Endodermal cell (in vitro differentiated cells): Measurements from ENCODE around the gene FKBP15. TPM values are rescaled to one million over a fixed set of nuclear protein-coding genes. Genes with fewer than 3 reads are reported as not detected.

Source experiments
- DNase-seq: peaks from one replicate; pipeline ENCODE4 v3.0.0-alpha.2; 2017
- H3K27ac ChIP-seq: 2 replicates; pipeline ENCODE4 v1.5.1; 2013; ENCODE audit warnings: mild to moderate bottlenecking, low read depth, low read length, moderate library complexity
- H3K27me3 ChIP-seq: 2 replicates; pipeline ENCODE4 v1.6.1; 2013; ENCODE audit warnings: mild to moderate bottlenecking, low read length, moderate library complexity; ENCODE audit not compliant: insufficient read depth, control insufficient read depth, poor library complexity, severe bottlenecking
- H3K36me3 ChIP-seq: 2 replicates; pipeline ENCODE4 v1.7.0; 2013; ENCODE audit warnings: mild to moderate bottlenecking, low read length, moderate library complexity; ENCODE audit not compliant: control insufficient read depth, insufficient read depth
- H3K4me1 ChIP-seq: one replicate; pipeline ENCODE4 v1.7.0; 2013; ENCODE audit warnings: low read length; ENCODE audit not compliant: control insufficient read depth, insufficient read depth
- H3K4me3 ChIP-seq: 2 replicates; pipeline ENCODE4 v1.5.1; 2013; ENCODE audit warnings: mild to moderate bottlenecking, low read length, moderate library complexity
- H3K9ac ChIP-seq: 2 replicates; pipeline ENCODE4 v1.6.1; 2013; ENCODE audit warnings: mild to moderate bottlenecking, low read length, moderate library complexity; ENCODE audit not compliant: poor library complexity, severe bottlenecking; ENCODE audit errors: extremely low read depth
- H3K9me3 ChIP-seq: 2 replicates; pipeline ENCODE4 v1.6.1; 2013; ENCODE audit warnings: mild to moderate bottlenecking, low read length, moderate library complexity; ENCODE audit not compliant: control insufficient read depth
- H3K27ac Mint-ChIP-seq: 2 replicates; pipeline ENCODE4 v1.8.0; 2020; ENCODE audit warnings: mixed read lengths
- H3K27me3 Mint-ChIP-seq: 2 replicates; pipeline ENCODE4 v1.8.0; 2021; ENCODE audit warnings: mild to moderate bottlenecking, mixed read lengths; ENCODE audit not compliant: insufficient read depth
- H3K36me3 Mint-ChIP-seq: 2 replicates; pipeline ENCODE4 v1.8.0; 2020; ENCODE audit warnings: low read depth, mixed read lengths
- H3K4me1 Mint-ChIP-seq: 2 replicates; pipeline ENCODE4 v1.8.0; 2020; ENCODE audit warnings: mixed read lengths
- H3K4me3 Mint-ChIP-seq: 2 replicates; pipeline ENCODE4 v1.8.0; 2020; ENCODE audit warnings: mild to moderate bottlenecking, moderate library complexity, mixed read lengths
- H3K9me3 Mint-ChIP-seq: 2 replicates; pipeline ENCODE4 v1.8.0; 2020; ENCODE audit warnings: mild to moderate bottlenecking, mixed read lengths
- WGBS, 2 experiments: methylation state at CpG; one replicate each; pipeline versions ENCODE4 v1.1.5 to v1.1.7; 2013; ENCODE audit warnings: missing lambda C conversion rate in 2 of 2, mixed read lengths in 1 of 2; ENCODE audit not compliant: insufficient coverage in 1 of 2, insufficient read length in 1 of 2; 5-methylcytosine and 5-hydroxymethylcytosine counted together
- total RNA-seq, 2 donors: library from RNA; stranded (reverse); fragmentation: NEBNext Ultra II Directional in 1 of 2; extraction: Animal tissue kit (Norgen Biotek cat#: 25700) in 1 of 2; gene quantifications; 2 replicates in 1 of 2; 3 replicates in 1 of 2; pipeline ENCODE4 v1.2.1, GENCODE V29; 2021
- TF ChIP-seq, protein P1 (sequence below): fragments of 200-600 bp; sonication (generic); conservative IDR thresholded peaks from 2 replicates; pipeline ENCODE4 v1.5.0; 2021; ENCODE audit warnings: antibody characterized with exemption, mild to moderate bottlenecking

The FKBP15 gene
- total RNA-seq, 2 donors from 2014 or later: 17.1 to 19.6 TPM

- TF ChIP-seq, protein P1, sequence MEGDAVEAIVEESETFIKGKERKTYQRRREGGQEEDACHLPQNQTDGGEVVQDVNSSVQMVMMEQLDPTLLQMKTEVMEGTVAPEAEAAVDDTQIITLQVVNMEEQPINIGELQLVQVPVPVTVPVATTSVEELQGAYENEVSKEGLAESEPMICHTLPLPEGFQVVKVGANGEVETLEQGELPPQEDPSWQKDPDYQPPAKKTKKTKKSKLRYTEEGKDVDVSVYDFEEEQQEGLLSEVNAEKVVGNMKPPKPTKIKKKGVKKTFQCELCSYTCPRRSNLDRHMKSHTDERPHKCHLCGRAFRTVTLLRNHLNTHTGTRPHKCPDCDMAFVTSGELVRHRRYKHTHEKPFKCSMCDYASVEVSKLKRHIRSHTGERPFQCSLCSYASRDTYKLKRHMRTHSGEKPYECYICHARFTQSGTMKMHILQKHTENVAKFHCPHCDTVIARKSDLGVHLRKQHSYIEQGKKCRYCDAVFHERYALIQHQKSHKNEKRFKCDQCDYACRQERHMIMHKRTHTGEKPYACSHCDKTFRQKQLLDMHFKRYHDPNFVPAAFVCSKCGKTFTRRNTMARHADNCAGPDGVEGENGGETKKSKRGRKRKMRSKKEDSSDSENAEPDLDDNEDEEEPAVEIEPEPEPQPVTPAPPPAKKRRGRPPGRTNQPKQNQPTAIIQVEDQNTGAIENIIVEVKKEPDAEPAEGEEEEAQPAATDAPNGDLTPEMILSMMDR: no peak
- H3K27me3 Mint-ChIP-seq: peaks cover 6% of the 10 kb centered on the region
- H3K4me3 Mint-ChIP-seq: no peak overlapping the region
- H3K27ac Mint-ChIP-seq: no peak overlapping the region
- H3K4me1 ChIP-seq: no peaks in the 10 kb centered on the region
- no peak overlapping the region for H3K9ac ChIP-seq
- H3K9me3 ChIP-seq: no peaks in the 10 kb centered on the region
- no peak overlapping the region for H3K27ac ChIP-seq
- no peaks in the 10 kb centered on the region for H3K36me3 Mint-ChIP-seq
- no peak for DNase-seq
- H3K9me3 Mint-ChIP-seq: peaks cover 28% of the 10 kb centered on the region
- H3K36me3 ChIP-seq: no peaks in the 10 kb centered on the region
- no peaks in the 10 kb centered on the region for H3K4me1 Mint-ChIP-seq
- WGBS, 2 experiments: 88 to 92% methylated on average over 4 to 5 of the region's 5 CpGs
- no peak overlapping the region for H3K4me3 ChIP-seq
- H3K27me3 ChIP-seq: peaks cover 26% of the 10 kb centered on the region
Observed at GRCh38 chr9:113139953-113140352, 81.1 kb downstream of the FKBP15 start.

DNA sequence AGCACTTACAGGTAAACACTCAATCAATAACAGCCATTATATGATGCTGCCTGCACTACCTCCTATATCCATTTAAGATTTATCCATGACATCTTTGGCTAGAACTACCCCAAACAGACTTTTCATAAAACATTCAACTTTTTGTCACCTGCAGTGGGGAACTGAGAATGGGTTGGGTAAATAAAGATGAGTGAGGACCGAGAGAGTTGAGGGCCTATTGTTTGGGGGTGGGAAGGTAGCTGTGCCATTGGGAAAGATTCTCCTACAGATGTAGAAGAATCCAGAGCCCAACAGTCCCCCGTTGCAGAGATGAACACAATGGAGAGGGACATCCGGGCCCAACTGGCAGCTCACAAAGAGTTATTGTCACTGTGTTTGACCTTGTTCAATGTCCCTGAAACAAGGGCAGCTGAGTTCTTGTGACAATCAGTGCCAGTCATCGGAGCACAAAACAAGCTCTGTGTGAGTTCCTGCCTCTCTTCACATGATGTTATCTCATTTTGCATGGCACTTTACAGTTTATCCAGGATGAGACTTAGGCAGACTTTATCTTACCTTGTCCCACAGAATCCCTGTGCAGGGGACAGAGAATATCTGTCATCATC lies 81.8 kb downstream of the FKBP15 start:
- H3K36me3 Mint-ChIP-seq: no peaks in the 10 kb centered on the region
- WGBS, 2 experiments: 71 to 88% methylated on average over 4 of the region's 4 CpGs
- TF ChIP-seq, protein P1: no peak
- Histone ChIP-seq H3K27me3 (peaks cover 29% of the 10 kb centered on the region), H3K36me3 (no peaks in the 10 kb centered on the region), H3K9me3 (no peaks in the 10 kb centered on the region), H3K27ac (no peak overlapping the region), H3K4me3 (no peak overlapping the region), H3K4me1 (no peaks in the 10 kb centered on the region), H3K9ac (no peak overlapping the region)
- H3K4me3 Mint-ChIP-seq: no peak overlapping the region
- H3K27ac Mint-ChIP-seq: no peak overlapping the region
- H3K27me3 Mint-ChIP-seq: peaks cover 6% of the 10 kb centered on the region
- no peaks in the 10 kb centered on the region for H3K4me1 Mint-ChIP-seq
- peaks cover 28% of the 10 kb centered on the region for H3K9me3 Mint-ChIP-seq
- no peak for DNase-seq

DNA sequence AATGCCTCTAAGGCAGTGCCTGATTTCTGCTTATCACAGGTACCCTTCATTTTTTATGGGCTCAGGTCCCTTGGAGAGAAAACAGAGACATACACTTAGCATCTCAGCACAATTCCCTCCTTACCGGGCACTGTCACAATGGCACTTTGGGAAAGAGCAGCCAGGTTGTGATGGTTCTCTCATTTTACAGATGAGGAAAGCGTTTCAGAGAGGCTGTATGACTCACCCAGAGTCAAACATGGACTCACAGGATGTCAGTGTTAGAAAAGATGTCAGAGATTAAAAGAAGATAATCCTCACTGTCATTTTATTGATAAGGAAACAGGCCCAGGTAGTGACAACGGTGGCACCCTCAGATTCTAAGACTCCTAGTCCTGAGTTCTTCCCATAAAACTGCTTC lies 82.3 kb downstream of the FKBP15 start:
- Mint-ChIP-seq H3K9me3 (peaks cover 28% of the 10 kb centered on the region), H3K36me3 (no peaks in the 10 kb centered on the region), H3K27ac (no peak overlapping the region), H3K4me3 (no peak overlapping the region), H3K27me3 (peaks cover 6% of the 10 kb centered on the region), H3K4me1 (no peaks in the 10 kb centered on the region)
- 78 to 91% methylated on average over 3 of the region's 3 CpGs for WGBS, 2 experiments
- DNase-seq: no peak
- Histone ChIP-seq H3K4me3 (no peak overlapping the region), H3K4me1 (no peaks in the 10 kb centered on the region), H3K27ac (no peak overlapping the region), H3K27me3 (peaks cover 31% of the 10 kb centered on the region), H3K36me3 (no peaks in the 10 kb centered on the region), H3K9me3 (no peaks in the 10 kb centered on the region), H3K9ac (no peak overlapping the region)
- TF ChIP-seq, protein P1: no peak
